Loucy (cell line): Measurements from ENCODE around the gene HSPG2.

Experiments
- H2AFZ ChIP-seq: fragments of 200-600 bp; sonication (generic); 2 replicates; pipeline ENCODE4 v1.6.0; 2016; ENCODE audit warnings: antibody characterized with exemption, mild to moderate bottlenecking, low read length, moderate library complexity
- H3F3A ChIP-seq: fragments of 200-600 bp; 2 replicates; pipeline ENCODE4 v1.6.0; 2016; ENCODE audit warnings: antibody characterized with exemption, low read depth, mild to moderate bottlenecking
- H3K27me3 ChIP-seq: fragments of 200-600 bp; sonication (generic); 2 replicates; pipeline ENCODE4 v1.6.1; 2014; ENCODE audit warnings: low read length, mild to moderate bottlenecking; ENCODE audit not compliant: insufficient read depth, poor library complexity, severe bottlenecking
- H3K36me3 ChIP-seq: fragments of 200-600 bp; sonication (generic); 2 replicates; pipeline ENCODE4 v1.6.1; 2016; ENCODE audit warnings: low read length; ENCODE audit not compliant: insufficient read depth
- H3K4me1 ChIP-seq: fragments of 200-600 bp; sonication (generic); 2 replicates; pipeline ENCODE4 v1.5.1; 2014; ENCODE audit warnings: low read length, mild to moderate bottlenecking; ENCODE audit not compliant: insufficient read depth, poor library complexity, severe bottlenecking
- H3K4me2 ChIP-seq: fragments of 200-600 bp; sonication (generic); 2 replicates; pipeline ENCODE4 v1.6.0; 2014; ENCODE audit warnings: antibody characterized with exemption, low read length, low read depth, mild to moderate bottlenecking; ENCODE audit not compliant: poor library complexity, severe bottlenecking
- H3K4me3 ChIP-seq: fragments of 200-600 bp; sonication (generic); 2 replicates; pipeline ENCODE4 v1.5.1; 2014; ENCODE audit warnings: low read length, mild to moderate bottlenecking, mixed read lengths; ENCODE audit not compliant: poor library complexity, severe bottlenecking
- H3K79me2 ChIP-seq: fragments of 200-600 bp; sonication (generic); 2 replicates; pipeline ENCODE4 v1.6.1; 2014; ENCODE audit warnings: low read length; ENCODE audit not compliant: insufficient read depth
- H3K9ac ChIP-seq: fragments of 200-600 bp; sonication (generic); 2 replicates; pipeline ENCODE4 v1.6.0; 2014; ENCODE audit warnings: mild to moderate bottlenecking, low read depth, low read length, moderate library complexity; ENCODE audit not compliant: poor library complexity, severe bottlenecking
- H3K9me2 ChIP-seq: fragments of 200-600 bp; sonication (generic); replicated peaks from 2 replicates; pipeline ENCODE4 v1.6.1; 2016; ENCODE audit warnings: low read depth, low read length, mixed read lengths
- H3K9me3 ChIP-seq: fragments of 200-600 bp; sonication (generic); 2 replicates; pipeline ENCODE4 v1.6.1; 2014; ENCODE audit warnings: mild to moderate bottlenecking, antibody characterized with exemption, low read length, low read depth; ENCODE audit not compliant: insufficient read depth
- H4K20me1 ChIP-seq: fragments of 200-600 bp; sonication (generic); 2 replicates; pipeline ENCODE4 v1.6.0; 2014; ENCODE audit warnings: antibody characterized with exemption, low read length, mild to moderate bottlenecking; ENCODE audit not compliant: insufficient read depth, poor library complexity, severe bottlenecking
- EZH2phosphoT487 ChIP-seq: fragments of 200-600 bp; IDR thresholded peaks from 2 replicates; pipeline ENCODE4 v1.6.1; 2018; ENCODE audit warnings: antibody characterized with exemption, mild to moderate bottlenecking, moderate library complexity, borderline replicate concordance
- TF ChIP-seq, protein P1 (sequence below): fragments of 200-600 bp; sonication (generic); conservative IDR thresholded peaks from 2 replicates; pipeline ENCODE4 v1.5.1; 2014; ENCODE audit warnings: mild to moderate bottlenecking, antibody characterized with exemption, low read length

Gene HSPG2

DNA sequence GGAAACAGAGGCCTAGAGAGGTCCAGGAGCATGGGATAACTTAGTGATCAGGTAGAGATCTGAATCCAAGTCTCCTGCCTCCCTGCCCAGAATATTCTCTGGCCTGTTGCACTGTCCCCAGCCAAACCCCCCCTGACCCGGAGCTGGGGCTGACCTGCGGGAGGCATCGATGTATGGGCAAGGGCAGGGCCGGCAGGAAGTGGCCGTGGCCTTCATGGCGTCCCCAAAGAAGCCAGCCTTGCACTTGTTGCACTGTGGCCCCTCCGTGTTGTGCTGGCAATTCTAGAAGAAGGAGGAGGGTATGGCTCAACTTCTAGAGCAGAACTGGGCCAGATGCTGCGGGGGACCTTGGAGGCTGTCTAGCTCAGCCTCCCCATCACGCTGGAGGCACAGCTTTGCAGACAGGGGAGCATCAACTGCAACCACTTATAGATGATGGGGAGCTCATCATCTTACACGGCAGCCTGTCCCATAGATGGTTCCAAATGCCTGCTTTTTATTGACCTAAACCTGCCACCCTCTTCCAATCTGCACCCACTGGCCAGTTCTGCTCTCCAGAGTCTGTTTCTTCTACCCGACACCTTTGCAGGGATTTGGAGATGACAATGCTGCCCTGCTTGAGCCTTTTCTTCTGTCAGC, 58.2 kb downstream of the HSPG2 start:
- no peaks in the 10 kb centered on the region for H4K20me1 ChIP-seq
- no peaks in the 10 kb centered on the region for H3K36me3 ChIP-seq
- no peaks in the 10 kb centered on the region for H3K4me1 ChIP-seq
- no peaks in the 10 kb centered on the region for H3K27me3 ChIP-seq
- no peak overlapping the region for H3K4me3 ChIP-seq
- H3K9me2 ChIP-seq: no peaks in the 10 kb centered on the region
- no peaks in the 10 kb centered on the region for H3F3A ChIP-seq
- no peaks in the 10 kb centered on the region for H3K79me2 ChIP-seq
- no peak overlapping the region for H2AFZ ChIP-seq
- no peak overlapping the region for H3K9ac ChIP-seq
- H3K9me3 ChIP-seq: no peaks in the 10 kb centered on the region
- TF ChIP-seq, protein P1, sequence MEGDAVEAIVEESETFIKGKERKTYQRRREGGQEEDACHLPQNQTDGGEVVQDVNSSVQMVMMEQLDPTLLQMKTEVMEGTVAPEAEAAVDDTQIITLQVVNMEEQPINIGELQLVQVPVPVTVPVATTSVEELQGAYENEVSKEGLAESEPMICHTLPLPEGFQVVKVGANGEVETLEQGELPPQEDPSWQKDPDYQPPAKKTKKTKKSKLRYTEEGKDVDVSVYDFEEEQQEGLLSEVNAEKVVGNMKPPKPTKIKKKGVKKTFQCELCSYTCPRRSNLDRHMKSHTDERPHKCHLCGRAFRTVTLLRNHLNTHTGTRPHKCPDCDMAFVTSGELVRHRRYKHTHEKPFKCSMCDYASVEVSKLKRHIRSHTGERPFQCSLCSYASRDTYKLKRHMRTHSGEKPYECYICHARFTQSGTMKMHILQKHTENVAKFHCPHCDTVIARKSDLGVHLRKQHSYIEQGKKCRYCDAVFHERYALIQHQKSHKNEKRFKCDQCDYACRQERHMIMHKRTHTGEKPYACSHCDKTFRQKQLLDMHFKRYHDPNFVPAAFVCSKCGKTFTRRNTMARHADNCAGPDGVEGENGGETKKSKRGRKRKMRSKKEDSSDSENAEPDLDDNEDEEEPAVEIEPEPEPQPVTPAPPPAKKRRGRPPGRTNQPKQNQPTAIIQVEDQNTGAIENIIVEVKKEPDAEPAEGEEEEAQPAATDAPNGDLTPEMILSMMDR: no peak
- TF ChIP-seq EZH2phosphoT487: no peak
- H3K4me2 ChIP-seq: no peak overlapping the region

DNA sequence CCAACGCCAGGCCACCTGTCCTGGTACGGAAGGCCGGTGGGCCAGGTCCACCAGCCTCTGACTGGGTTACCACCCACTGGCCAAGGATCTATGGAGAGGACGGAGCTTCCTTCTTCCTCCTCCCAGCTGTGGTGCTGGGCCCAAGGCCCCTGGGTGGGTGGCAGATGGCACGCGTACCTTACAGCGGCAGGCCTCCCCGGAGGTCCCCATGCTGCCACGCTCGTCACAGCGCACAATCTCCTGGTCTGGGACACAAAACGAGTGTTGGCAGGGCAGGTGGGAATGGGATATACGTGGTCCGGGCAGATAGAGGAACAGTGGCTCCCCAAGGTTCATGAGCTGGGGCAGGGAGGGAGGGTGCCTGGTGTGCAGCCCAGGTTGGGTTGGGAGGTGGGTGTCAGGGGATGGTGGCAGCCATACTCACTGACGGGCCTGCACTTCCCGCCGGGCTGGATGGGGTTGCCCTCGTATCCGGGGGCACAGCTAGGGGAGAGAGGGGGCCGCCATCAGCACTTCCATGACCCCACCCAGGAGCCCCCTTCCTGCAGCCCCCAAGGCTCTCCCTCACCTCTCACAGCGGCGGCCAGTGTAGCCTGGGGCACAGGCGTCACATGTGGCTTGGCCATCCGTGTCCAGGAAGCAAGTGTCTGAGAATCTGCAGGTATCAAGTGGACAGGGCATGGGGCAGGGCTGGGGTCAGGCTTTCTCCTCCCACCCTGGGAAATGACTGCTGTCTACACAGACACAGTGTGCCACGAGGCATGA, 58.9 kb downstream of the HSPG2 start:
- H3K36me3 ChIP-seq: no peaks in the 10 kb centered on the region
- no peaks in the 10 kb centered on the region for H3K4me1 ChIP-seq
- no peak overlapping the region for H3K4me2 ChIP-seq
- H3F3A ChIP-seq: no peaks in the 10 kb centered on the region
- TF ChIP-seq EZH2phosphoT487: no peak
- TF ChIP-seq, protein P1: no peak
- no peaks in the 10 kb centered on the region for H3K79me2 ChIP-seq
- no peak overlapping the region for H3K4me3 ChIP-seq
- H3K9me3 ChIP-seq: no peaks in the 10 kb centered on the region
- H3K9me2 ChIP-seq: no peaks in the 10 kb centered on the region
- H4K20me1 ChIP-seq: no peaks in the 10 kb centered on the region
- no peaks in the 10 kb centered on the region for H3K27me3 ChIP-seq
- H3K9ac ChIP-seq: no peak overlapping the region
- no peak overlapping the region for H2AFZ ChIP-seq

DNA sequence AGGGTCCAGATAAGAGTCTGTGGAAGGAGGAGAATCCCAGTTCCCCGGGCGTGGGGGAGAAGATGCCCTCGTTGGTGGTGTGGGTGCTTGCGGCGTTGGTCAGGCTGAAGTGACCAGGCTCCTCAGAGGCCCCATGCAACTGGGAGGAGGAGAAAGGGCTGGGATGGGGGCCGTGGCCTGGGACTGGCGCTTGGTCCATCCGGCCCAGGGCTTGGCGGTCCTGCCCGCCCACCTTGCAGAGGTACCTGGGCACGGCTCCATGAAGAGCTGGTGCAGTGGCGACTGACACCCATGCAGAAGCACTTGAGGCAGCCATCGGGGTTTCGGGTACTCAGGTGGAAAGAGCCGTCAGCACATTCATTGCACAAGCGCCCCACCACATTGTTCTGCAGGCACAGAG, 60.8 kb downstream of the HSPG2 start:
- no peaks in the 10 kb centered on the region for H3K4me1 ChIP-seq
- H3K9me3 ChIP-seq: no peaks in the 10 kb centered on the region
- no peak overlapping the region for H3K4me3 ChIP-seq
- H3K9me2 ChIP-seq: no peaks in the 10 kb centered on the region
- H4K20me1 ChIP-seq: no peaks in the 10 kb centered on the region
- H2AFZ ChIP-seq: no peak overlapping the region
- H3K79me2 ChIP-seq: no peaks in the 10 kb centered on the region
- TF ChIP-seq, protein P1: no peak
- no peak for TF ChIP-seq EZH2phosphoT487
- no peak overlapping the region for H3K4me2 ChIP-seq
- no peaks in the 10 kb centered on the region for H3F3A ChIP-seq
- no peak overlapping the region for H3K9ac ChIP-seq
- no peaks in the 10 kb centered on the region for H3K36me3 ChIP-seq
- no peaks in the 10 kb centered on the region for H3K27me3 ChIP-seq
